SK-N-SH (cell line): ENCODE measurements around the gene CALN1. TPM values are rescaled to one million over a fixed set of nuclear protein-coding genes. Genes with fewer than 3 reads are reported as not detected.

Source experiments
- CTCF ChIA-PET: fragments of 300-600, 350-600 bp; formaldehyde crosslinking; extraction: SDS; loops from one replicate; lab custom pipeline; 2021; lab: Yijun Ruan, JAX
- POLR2A ChIA-PET: fragments of 350-600 bp; sonication (Branson Sonifier 250); formaldehyde crosslinking; extraction: SDS; loops from one replicate; lab custom pipeline; 2020; ENCODE audit warnings: antibody characterized with exemption, inconsistent platforms; lab: Yijun Ruan, JAX
- DNase-seq: peaks from one replicate; pipeline ENCODE4 v3.0.0; 2012
- H2AFZ ChIP-seq: fragments of 200-600 bp; sonication (generic); 2 replicates; pipeline ENCODE4 v1.8.1; 2016; ENCODE audit warnings: antibody characterized with exemption, mild to moderate bottlenecking, low read depth
- H3F3A ChIP-seq: fragments of 200-600 bp; sonication (generic); replicated peaks from 2 replicates; pipeline ENCODE3; 2016; ENCODE audit warnings: antibody characterized with exemption, mild to moderate bottlenecking; ENCODE audit not compliant: insufficient read depth
- H3K27ac ChIP-seq, 2 experiments: fragments of 200-500 bp in 1 of 2; fragments of 200-600 bp in 1 of 2; sonication (Bioruptor generic) in 1 of 2; sonication (generic), shearing (Covaris generic) in 1 of 2; 2 replicates each; pipeline versions ENCODE4 v1.5.1 to v1.6.1; 2014 to 2016; ENCODE audit warnings: low read depth in 2 of 2, inconsistent platforms in 1 of 2, low read length in 1 of 2, mild to moderate bottlenecking in 1 of 2, mixed read lengths in 1 of 2
- H3K27me3 ChIP-seq: fragments of 200-600 bp; sonication (generic), shearing (Covaris generic); 2 replicates; pipeline ENCODE4 v1.6.1; 2016; ENCODE audit warnings: mixed run types; ENCODE audit not compliant: insufficient read depth
- H3K36me3 ChIP-seq, 2 experiments: fragments of 200-500 bp in 1 of 2; fragments of 200-600 bp in 1 of 2; sonication (Bioruptor generic) in 1 of 2; sonication (generic) in 1 of 2; replicated peaks in 1 of 2; 2 replicates each; pipeline versions ENCODE3 to v1.5.1; 2014 to 2016; ENCODE audit warnings: low read length in 1 of 2, mild to moderate bottlenecking in 1 of 2; ENCODE audit not compliant: insufficient read depth in 2 of 2, control insufficient read depth in 1 of 2
- H3K4me1 ChIP-seq, 2 experiments: fragments of 200-500 bp in 1 of 2; fragments of 200-600 bp in 1 of 2; sonication (Bioruptor generic) in 1 of 2; sonication (generic), shearing (Covaris generic) in 1 of 2; 2 replicates each; pipeline versions ENCODE4 v1.5.1 to v1.6.1; 2014 to 2016; ENCODE audit warnings: low read depth in 1 of 2, low read length in 1 of 2, mixed run types in 1 of 2; ENCODE audit not compliant: insufficient read depth in 2 of 2, control insufficient read depth in 1 of 2
- H3K4me2 ChIP-seq: fragments of 200-600 bp; sonication (generic), shearing (Covaris generic); 2 replicates; pipeline ENCODE4 v1.6.1; 2017; ENCODE audit warnings: mixed run types
- H3K4me3 ChIP-seq, 2 experiments: fragments of 200-500 bp in 1 of 2; fragments of 200-600 bp in 1 of 2; sonication (Bioruptor generic) in 1 of 2; sonication (generic), shearing (Covaris generic) in 1 of 2; 2 replicates each; pipeline versions ENCODE4 v1.5.1 to v1.8.1; 2014 to 2016; ENCODE audit warnings: low read depth in 2 of 2, inconsistent platforms in 1 of 2, low read length in 1 of 2, mild to moderate bottlenecking in 1 of 2, mixed read lengths in 1 of 2, moderate library complexity in 1 of 2
- H3K79me2 ChIP-seq: fragments of 200-600 bp; sonication (generic); 2 replicates; pipeline ENCODE4 v1.8.1; 2017; ENCODE audit warnings: mild to moderate bottlenecking; ENCODE audit not compliant: insufficient read depth
- H3K9ac ChIP-seq: fragments of 200-600 bp; sonication (generic); 2 replicates; pipeline ENCODE4 v1.6.1; 2017; ENCODE audit warnings: mixed run types
- H3K9me2 ChIP-seq: fragments of 200-600 bp; sonication (generic); 2 replicates; pipeline ENCODE4 v1.6.1; 2017; ENCODE audit warnings: mixed run types
- H3K9me3 ChIP-seq: fragments of 200-600 bp; sonication (generic); 2 replicates; pipeline ENCODE4 v1.6.1; 2017; ENCODE audit warnings: mixed run types, mild to moderate bottlenecking, moderate library complexity
- H4K20me1 ChIP-seq: fragments of 200-600 bp; sonication (generic); 2 replicates; pipeline ENCODE4 v1.6.1; 2017; ENCODE audit warnings: mild to moderate bottlenecking, mixed run types; ENCODE audit not compliant: insufficient read depth
- CHD2 ChIP-seq: fragments of 150-350 bp; IDR thresholded peaks from 2 replicates; pipeline ENCODE4 v1.6.1; 2018; ENCODE audit warnings: low read length; ENCODE audit not compliant: partially characterized antibody
- EZH2phosphoT487 ChIP-seq: fragments of 200-600 bp; sonication (generic); IDR thresholded peaks from 2 replicates; pipeline ENCODE4 v1.6.1; 2017; ENCODE audit warnings: low read depth, mixed run types, mild to moderate bottlenecking, antibody characterized with exemption, moderate library complexity, borderline replicate concordance
- FOXM1 ChIP-seq: IDR thresholded peaks from 2 replicates; pipeline ENCODE4 v1.4.0; 2012; ENCODE audit warnings: low read depth, mild to moderate bottlenecking
- JUND ChIP-seq: IDR thresholded peaks from 2 replicates; pipeline ENCODE4 v1.4.0; 2012
- MAX ChIP-seq: IDR thresholded peaks from 2 replicates; pipeline ENCODE4 v1.4.0; 2012; ENCODE audit warnings: low read depth
- POLR2AphosphoS5 ChIP-seq: IDR thresholded peaks from 2 replicates; pipeline ENCODE4 v1.6.1; 2012; ENCODE audit warnings: low read depth, low read length
- RAD21 ChIP-seq: IDR thresholded peaks from 2 replicates; pipeline ENCODE4 v1.6.1; 2012; ENCODE audit warnings: mild to moderate bottlenecking, low read length
- RCOR1 ChIP-seq: fragments of 150-350 bp; IDR thresholded peaks from 2 replicates; pipeline ENCODE4 v1.6.1; 2017; ENCODE audit warnings: antibody characterized with exemption, low read length
- REST ChIP-seq: IDR thresholded peaks from 2 replicates; pipeline ENCODE4 v1.6.1; 2012; ENCODE audit warnings: mild to moderate bottlenecking, low read depth, low read length, moderate library complexity
- RFX5 ChIP-seq: IDR thresholded peaks from 2 replicates; pipeline ENCODE4 v1.6.1; 2012; ENCODE audit warnings: mild to moderate bottlenecking, improper control_type of control experiment, low read length
- RXRA ChIP-seq: IDR thresholded peaks from 2 replicates; pipeline ENCODE4 v1.4.0; 2012; ENCODE audit warnings: low read depth, mild to moderate bottlenecking, borderline replicate concordance
- SMC3 ChIP-seq: IDR thresholded peaks from 2 replicates; pipeline ENCODE4 v1.6.1; 2012; ENCODE audit warnings: low read depth, low read length, improper control_type of control experiment
- TAF1 ChIP-seq: IDR thresholded peaks from 2 replicates; pipeline ENCODE4 v1.6.1; 2012; ENCODE audit warnings: low read depth, mild to moderate bottlenecking, low read length, moderate library complexity, borderline replicate concordance
- TCF12 ChIP-seq: IDR thresholded peaks from 2 replicates; pipeline ENCODE4 v1.4.0; 2012
- TEAD4 ChIP-seq: IDR thresholded peaks from 2 replicates; pipeline ENCODE4 v1.4.0; 2012; ENCODE audit warnings: mild to moderate bottlenecking, borderline replicate concordance; ENCODE audit not compliant: insufficient read depth
- USF2 ChIP-seq: fragments of 150-350 bp; IDR thresholded peaks from 2 replicates; pipeline ENCODE4 v1.6.1; 2017; ENCODE audit warnings: antibody characterized with exemption, low read length, low read depth, borderline replicate concordance
- YY1 ChIP-seq: IDR thresholded peaks from 2 replicates; pipeline ENCODE4 v1.4.0; 2012; ENCODE audit warnings: low read depth, mild to moderate bottlenecking
- ZBTB33 ChIP-seq: IDR thresholded peaks from 2 replicates; pipeline ENCODE4 v1.4.0; 2012; ENCODE audit warnings: low read depth, borderline replicate concordance
- WGBS: methylation state at CpG from one replicate; pipeline ENCODE4 v1.1.6; 2017; ENCODE audit warnings: low lambda C conversion rate; 5-methylcytosine and 5-hydroxymethylcytosine counted together
- polyA plus RNA-seq, 3 experiments: library from polyadenylated mRNA; depleted of rRNA; stranded (reverse); fragments of >200 nt; gene quantifications; 2 replicates each; pipeline ENCODE4 v1.2.3, GENCODE V29; 2012

Gene CALN1
- polyA plus RNA-seq, 1 of the 3 experiments (the other 2 are of a cell fraction), result not detected

GRCh38 chr7:72021716-72022115 is 390.4 kb downstream of the CALN1 start:
- ChIA-PET CTCF (no interaction called here), POLR2A (no interaction called here)
- Histone ChIP-seq H3K79me2 (no peaks in the 10 kb centered on the region), H3K27me3 (no peaks in the 10 kb centered on the region), H3K4me2 (no peak overlapping the region), H3K4me3 (no peak overlapping the region), H2AFZ (no peak overlapping the region), H3K4me1 (no peaks in the 10 kb centered on the region), H3K9me3 (no peaks in the 10 kb centered on the region), H3F3A (no peaks in the 10 kb centered on the region), H3K36me3 (no peaks in the 10 kb centered on the region), H4K20me1 (no peaks in the 10 kb centered on the region), H3K9me2 (no peaks in the 10 kb centered on the region), H3K9ac (no peak overlapping the region), H3K27ac (no peak overlapping the region)
- DNase-seq, result no peak
- WGBS, result 1% methylated on average over 3 of the region's 3 CpGs
- TF ChIP-seq RAD21 (no peak), RCOR1 (no peak), RXRA (no peak)

- no peaks in the 10 kb centered on the region for H3K9me2 ChIP-seq
- H3K27me3 ChIP-seq, result no peaks in the 10 kb centered on the region
- no peak overlapping the region for H2AFZ ChIP-seq
- no peaks in the 10 kb centered on the region for H3K4me1 ChIP-seq
- no peaks in the 10 kb centered on the region for H3K36me3 ChIP-seq
- H4K20me1 ChIP-seq, result no peaks in the 10 kb centered on the region
- TF ChIP-seq POLR2AphosphoS5 (no peak), CHD2 (no peak), ZBTB33 (no peak), JUND (no peak), RCOR1 (no peak), RFX5 (no peak), TCF12 (no peak), TEAD4 (no peak), USF2 (no peak), FOXM1 (no peak), REST (no peak), MAX (no peak), YY1 (no peak), RXRA (no peak), TAF1 (no peak), EZH2phosphoT487 (no peak), SMC3 (no peak)
- TF ChIP-seq, all 33 proteins: peak for 0
- H3K9ac ChIP-seq, result no peak overlapping the region
- ChIA-PET CTCF (no interaction called here), POLR2A (no interaction called here)
- 2% methylated on average over 3 of the region's 3 CpGs for WGBS
- no peaks in the 10 kb centered on the region for H3K79me2 ChIP-seq
- no peak overlapping the region for H3K27ac ChIP-seq
- no peak overlapping the region for H3K4me3 ChIP-seq
- no peak overlapping the region for H3K4me2 ChIP-seq
- no peaks in the 10 kb centered on the region for H3F3A ChIP-seq
- H3K9me3 ChIP-seq, result no peaks in the 10 kb centered on the region
- DNase-seq, result no peak
These were observed 391.8 kb downstream of the CALN1 start for GRCh38 chr7:72020311-72020710.
